SK-N-SH (cell line): ENCODE measurements around the gene ZBTB7B. TPM values are rescaled to one million over a fixed set of nuclear protein-coding genes. Genes with fewer than 3 reads are reported as not detected.

Experiments used
- CTCF ChIA-PET: fragments of 300-600, 350-600 bp; formaldehyde crosslinking; extraction: SDS; loops from one replicate; lab custom pipeline; 2021; lab: Yijun Ruan, JAX
- POLR2A ChIA-PET: fragments of 350-600 bp; sonication (Branson Sonifier 250); formaldehyde crosslinking; extraction: SDS; loops from one replicate; lab custom pipeline; 2020; ENCODE audit warnings: antibody characterized with exemption, inconsistent platforms; lab: Yijun Ruan, JAX
- DNase-seq: peaks from one replicate; pipeline ENCODE4 v3.0.0; 2012
- H2AFZ ChIP-seq: fragments of 200-600 bp; sonication (generic); 2 replicates; pipeline ENCODE4 v1.8.1; 2016; ENCODE audit warnings: antibody characterized with exemption, mild to moderate bottlenecking, low read depth
- H3F3A ChIP-seq: fragments of 200-600 bp; sonication (generic); replicated peaks from 2 replicates; pipeline ENCODE3; 2016; ENCODE audit warnings: antibody characterized with exemption, mild to moderate bottlenecking; ENCODE audit not compliant: insufficient read depth
- H3K27ac ChIP-seq, 2 experiments: fragments of 200-500 bp in 1 of 2; fragments of 200-600 bp in 1 of 2; sonication (Bioruptor generic) in 1 of 2; sonication (generic), shearing (Covaris generic) in 1 of 2; 2 replicates each; pipeline versions ENCODE4 v1.5.1 to v1.6.1; 2014 to 2016; ENCODE audit warnings: low read depth in 2 of 2, inconsistent platforms in 1 of 2, low read length in 1 of 2, mild to moderate bottlenecking in 1 of 2, mixed read lengths in 1 of 2
- H3K27me3 ChIP-seq: fragments of 200-600 bp; sonication (generic), shearing (Covaris generic); 2 replicates; pipeline ENCODE4 v1.6.1; 2016; ENCODE audit warnings: mixed run types; ENCODE audit not compliant: insufficient read depth
- H3K36me3 ChIP-seq, 2 experiments: fragments of 200-500 bp in 1 of 2; fragments of 200-600 bp in 1 of 2; sonication (Bioruptor generic) in 1 of 2; sonication (generic) in 1 of 2; replicated peaks in 1 of 2; 2 replicates each; pipeline versions ENCODE3 to v1.5.1; 2014 to 2016; ENCODE audit warnings: low read length in 1 of 2, mild to moderate bottlenecking in 1 of 2; ENCODE audit not compliant: insufficient read depth in 2 of 2, control insufficient read depth in 1 of 2
- H3K4me1 ChIP-seq, 2 experiments: fragments of 200-500 bp in 1 of 2; fragments of 200-600 bp in 1 of 2; sonication (Bioruptor generic) in 1 of 2; sonication (generic), shearing (Covaris generic) in 1 of 2; 2 replicates each; pipeline versions ENCODE4 v1.5.1 to v1.6.1; 2014 to 2016; ENCODE audit warnings: low read depth in 1 of 2, low read length in 1 of 2, mixed run types in 1 of 2; ENCODE audit not compliant: insufficient read depth in 2 of 2, control insufficient read depth in 1 of 2
- H3K4me2 ChIP-seq: fragments of 200-600 bp; sonication (generic), shearing (Covaris generic); 2 replicates; pipeline ENCODE4 v1.6.1; 2017; ENCODE audit warnings: mixed run types
- H3K4me3 ChIP-seq, 2 experiments: fragments of 200-500 bp in 1 of 2; fragments of 200-600 bp in 1 of 2; sonication (Bioruptor generic) in 1 of 2; sonication (generic), shearing (Covaris generic) in 1 of 2; 2 replicates each; pipeline versions ENCODE4 v1.5.1 to v1.8.1; 2014 to 2016; ENCODE audit warnings: low read depth in 2 of 2, inconsistent platforms in 1 of 2, low read length in 1 of 2, mild to moderate bottlenecking in 1 of 2, mixed read lengths in 1 of 2, moderate library complexity in 1 of 2
- H3K79me2 ChIP-seq: fragments of 200-600 bp; sonication (generic); 2 replicates; pipeline ENCODE4 v1.8.1; 2017; ENCODE audit warnings: mild to moderate bottlenecking; ENCODE audit not compliant: insufficient read depth
- H3K9ac ChIP-seq: fragments of 200-600 bp; sonication (generic); 2 replicates; pipeline ENCODE4 v1.6.1; 2017; ENCODE audit warnings: mixed run types
- H3K9me2 ChIP-seq: fragments of 200-600 bp; sonication (generic); 2 replicates; pipeline ENCODE4 v1.6.1; 2017; ENCODE audit warnings: mixed run types
- H3K9me3 ChIP-seq: fragments of 200-600 bp; sonication (generic); 2 replicates; pipeline ENCODE4 v1.6.1; 2017; ENCODE audit warnings: mixed run types, mild to moderate bottlenecking, moderate library complexity
- H4K20me1 ChIP-seq: fragments of 200-600 bp; sonication (generic); 2 replicates; pipeline ENCODE4 v1.6.1; 2017; ENCODE audit warnings: mild to moderate bottlenecking, mixed run types; ENCODE audit not compliant: insufficient read depth
- CTCF ChIP-seq: fragments of 200-600 bp; sonication (generic); IDR thresholded peaks from 2 replicates; pipeline ENCODE4 v1.6.1; 2017; ENCODE audit warnings: antibody characterized with exemption, mild to moderate bottlenecking, moderate library complexity
- EP300 ChIP-seq, 2 experiments: IDR thresholded peaks; 2 replicates each; pipeline versions ENCODE4 v1.4.0 to v1.6.1; 2012; ENCODE audit warnings: borderline replicate concordance in 1 of 2, low read depth in 1 of 2, low read length in 1 of 2
- EZH2phosphoT487 ChIP-seq: fragments of 200-600 bp; sonication (generic); IDR thresholded peaks from 2 replicates; pipeline ENCODE4 v1.6.1; 2017; ENCODE audit warnings: low read depth, mixed run types, mild to moderate bottlenecking, antibody characterized with exemption, moderate library complexity, borderline replicate concordance
- FOXM1 ChIP-seq: IDR thresholded peaks from 2 replicates; pipeline ENCODE4 v1.4.0; 2012; ENCODE audit warnings: low read depth, mild to moderate bottlenecking
- MXI1 ChIP-seq: IDR thresholded peaks from 2 replicates; pipeline ENCODE4 v1.6.1; 2012; ENCODE audit warnings: mild to moderate bottlenecking, low read depth, low read length, improper control_type of control experiment
- NFIC ChIP-seq: IDR thresholded peaks from 2 replicates; pipeline ENCODE4 v1.4.0; 2012; ENCODE audit warnings: borderline replicate concordance
- NRF1 ChIP-seq: IDR thresholded peaks from 2 replicates; pipeline ENCODE4 v1.6.1; 2012; ENCODE audit warnings: low read depth, mild to moderate bottlenecking, low read length
- PBX3 ChIP-seq: IDR thresholded peaks from 2 replicates; pipeline ENCODE4; 2012
- RAD21 ChIP-seq: IDR thresholded peaks from 2 replicates; pipeline ENCODE4 v1.6.1; 2012; ENCODE audit warnings: mild to moderate bottlenecking, low read length
- REST ChIP-seq: IDR thresholded peaks from 2 replicates; pipeline ENCODE4 v1.6.1; 2012; ENCODE audit warnings: mild to moderate bottlenecking, low read depth, low read length, moderate library complexity
- SMC3 ChIP-seq: IDR thresholded peaks from 2 replicates; pipeline ENCODE4 v1.6.1; 2012; ENCODE audit warnings: low read depth, low read length, improper control_type of control experiment
- YY1 ChIP-seq: IDR thresholded peaks from 2 replicates; pipeline ENCODE4 v1.4.0; 2012; ENCODE audit warnings: low read depth, mild to moderate bottlenecking
- WGBS: methylation state at CpG from one replicate; pipeline ENCODE4 v1.1.6; 2017; ENCODE audit warnings: low lambda C conversion rate; 5-methylcytosine and 5-hydroxymethylcytosine counted together
- polyA plus RNA-seq, 3 experiments: library from polyadenylated mRNA; depleted of rRNA; stranded (reverse); fragments of >200 nt; gene quantifications; 2 replicates each; pipeline ENCODE4 v1.2.3, GENCODE V29; 2012
- TF ChIP-seq, protein P1 (sequence below): IDR thresholded peaks from 2 replicates; pipeline ENCODE4 v1.4.0; 2012; ENCODE audit warnings: low read depth, borderline replicate concordance
- TF ChIP-seq, protein P2 (sequence below): IDR thresholded peaks from 2 replicates; pipeline ENCODE4 v1.4.0; 2012; ENCODE audit warnings: low read depth

Gene ZBTB7B
- polyA plus RNA-seq, 1 of the 3 experiments (the other 2 are of a cell fraction): 15.7 TPM

DNA sequence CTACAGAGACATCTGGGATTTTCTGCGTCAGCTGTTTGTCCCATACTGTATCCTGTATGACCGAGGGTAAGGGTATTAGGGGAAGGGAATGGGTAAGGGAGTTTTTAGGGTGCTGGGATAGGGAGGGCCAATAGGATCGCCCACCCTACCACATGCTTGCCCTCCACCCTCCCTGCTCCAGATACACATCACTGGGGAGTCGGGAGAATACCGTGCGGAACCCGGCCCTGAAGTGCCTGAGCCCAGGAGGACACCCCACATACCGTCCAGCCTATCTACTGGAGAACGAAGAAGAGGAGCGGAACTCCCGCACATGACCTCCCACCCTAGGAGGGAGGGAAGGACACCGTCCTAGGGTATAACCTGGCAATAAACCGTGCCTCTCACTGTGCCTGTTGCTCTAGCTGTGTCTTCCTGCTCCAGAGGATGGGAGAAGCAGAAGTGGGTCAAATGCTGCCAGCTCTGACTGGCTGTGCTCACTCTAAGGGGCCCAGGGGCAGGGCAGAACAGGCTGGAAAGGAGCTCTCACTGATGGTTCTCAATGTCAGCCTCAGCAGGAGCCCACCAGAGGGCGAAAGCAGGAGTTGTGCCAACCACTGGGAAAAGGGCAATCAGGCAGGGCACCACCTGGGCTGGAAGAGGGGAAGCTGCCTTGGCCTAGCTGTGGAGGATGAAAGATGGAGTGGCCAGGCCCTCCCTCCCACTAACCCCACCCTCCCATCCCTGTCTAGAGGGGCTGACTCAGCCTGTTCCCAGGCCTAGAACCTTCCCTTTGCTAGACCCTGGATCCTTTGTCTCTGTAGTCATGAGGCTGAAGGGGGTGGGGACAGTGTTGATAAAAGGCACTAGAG is 9.7 kb upstream of the ZBTB7B start:
- no peak overlapping the region for H3K9ac ChIP-seq
- POLR2A ChIA-PET: interaction anchor here (0.6 to 3.9 kb wide), 10 partner anchors 10 to 512 kb away, joined by 3 to 22 read pairs (median 4); partner anchors contain the start of genes ADAM15, CKS1B, FLAD1 and PBXIP1
- peaks cover 8% of the 10 kb centered on the region; the same call in 1 of the 2 replicates for H3K79me2 ChIP-seq
- DNase-seq: no peak
- H3K36me3 ChIP-seq: peaks cover 17 to 27% of the 10 kb centered on the region in 2 experiments
- H3K27me3 ChIP-seq: no peaks in the 10 kb centered on the region
- 92% methylated on average over 13 of the region's 14 CpGs for WGBS
- no peak for TF ChIP-seq EZH2phosphoT487
- TF ChIP-seq, protein P1, sequence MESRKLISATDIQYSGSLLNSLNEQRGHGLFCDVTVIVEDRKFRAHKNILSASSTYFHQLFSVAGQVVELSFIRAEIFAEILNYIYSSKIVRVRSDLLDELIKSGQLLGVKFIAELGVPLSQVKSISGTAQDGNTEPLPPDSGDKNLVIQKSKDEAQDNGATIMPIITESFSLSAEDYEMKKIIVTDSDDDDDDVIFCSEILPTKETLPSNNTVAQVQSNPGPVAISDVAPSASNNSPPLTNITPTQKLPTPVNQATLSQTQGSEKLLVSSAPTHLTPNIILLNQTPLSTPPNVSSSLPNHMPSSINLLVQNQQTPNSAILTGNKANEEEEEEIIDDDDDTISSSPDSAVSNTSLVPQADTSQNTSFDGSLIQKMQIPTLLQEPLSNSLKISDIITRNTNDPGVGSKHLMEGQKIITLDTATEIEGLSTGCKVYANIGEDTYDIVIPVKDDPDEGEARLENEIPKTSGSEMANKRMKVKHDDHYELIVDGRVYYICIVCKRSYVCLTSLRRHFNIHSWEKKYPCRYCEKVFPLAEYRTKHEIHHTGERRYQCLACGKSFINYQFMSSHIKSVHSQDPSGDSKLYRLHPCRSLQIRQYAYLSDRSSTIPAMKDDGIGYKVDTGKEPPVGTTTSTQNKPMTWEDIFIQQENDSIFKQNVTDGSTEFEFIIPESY: no peak
- peak; percentile 21; the same call in 1 of the 2 replicates for TF ChIP-seq SMC3
- peak; percentile 30 for TF ChIP-seq CTCF
- TF ChIP-seq, protein P2, sequence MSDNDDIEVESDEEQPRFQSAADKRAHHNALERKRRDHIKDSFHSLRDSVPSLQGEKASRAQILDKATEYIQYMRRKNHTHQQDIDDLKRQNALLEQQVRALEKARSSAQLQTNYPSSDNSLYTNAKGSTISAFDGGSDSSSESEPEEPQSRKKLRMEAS: no peak
- TF ChIP-seq RAD21: peak; percentile 31
- TF ChIP-seq NRF1: no peak
- H3K4me1 ChIP-seq: peaks cover 3 to 29% of the 10 kb centered on the region in 2 experiments; a peak in 3 of 4 replicates
- H2AFZ ChIP-seq: no peak overlapping the region
- H3F3A ChIP-seq: peaks cover 4% of the 10 kb centered on the region
- CTCF ChIA-PET: interaction anchor here (1.1 to 14.0 kb wide), 13 partner anchors 11 to 485 kb away, joined by 3 to 640 read pairs (median 4); partner anchors contain the start of genes ADAM15, CKS1B, FLAD1 and PBXIP1
- H3K9me2 ChIP-seq: no peaks in the 10 kb centered on the region
- H3K4me3 ChIP-seq: no peak overlapping the region
- H3K9me3 ChIP-seq: no peaks in the 10 kb centered on the region
- no peak overlapping the region for H3K4me2 ChIP-seq
- H4K20me1 ChIP-seq: no peaks in the 10 kb centered on the region
- peak overlapping the region; percentile 14 to 43; a peak in 2 of 4 replicates for H3K27ac ChIP-seq

DNA sequence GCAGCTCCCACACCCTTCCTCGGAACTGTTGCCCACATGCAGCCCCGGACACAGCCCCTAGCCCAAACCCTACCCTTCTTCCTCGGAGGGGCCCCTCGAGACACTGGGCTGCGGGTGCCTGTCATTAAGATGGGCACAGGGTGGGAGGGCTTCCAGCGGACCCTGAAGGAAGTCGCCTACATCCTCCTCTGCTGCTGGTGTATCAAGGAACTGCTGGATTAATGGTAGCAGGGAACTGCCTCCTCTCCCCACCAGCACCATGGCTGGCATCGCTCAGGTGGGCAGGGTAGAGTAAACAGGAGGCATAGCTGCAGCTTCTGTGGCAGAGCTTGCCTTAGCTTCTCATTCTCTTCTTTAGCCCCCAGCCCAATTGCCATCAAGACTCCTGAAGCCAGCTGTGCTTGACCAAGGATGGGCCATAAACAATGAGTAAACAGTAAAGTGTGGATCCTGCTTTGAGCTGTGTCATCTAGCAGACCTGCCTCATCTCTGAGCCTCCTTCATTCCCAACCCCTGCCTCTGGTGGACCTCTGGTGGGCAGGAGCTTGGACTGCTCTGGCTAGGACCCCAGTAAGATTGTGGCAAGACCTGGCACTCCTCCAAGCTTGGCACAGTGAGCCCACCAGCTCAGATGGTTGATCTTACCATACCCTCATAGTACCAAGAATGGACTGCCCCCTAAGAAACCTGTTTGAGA is 8.9 kb upstream of the ZBTB7B start, which contains the start of gene LENEP:
Gene LENEP, plus strand, starts transcription at position 15 of the 697 bp plus-strand sequence. Its CDS starts 22 bp downstream, at position 37.
- Histone ChIP-seq H3K36me3 (peaks cover 16 to 19% of the 10 kb centered on the region in 2 experiments), H3K4me2 (no peak within 1 kb of the TSS), H3K9ac (no peak within 1 kb of the TSS), H3K27ac (peak within 1 kb of the TSS; percentile 14 to 43; a peak in 2 of 4 replicates), H3K4me1 (peaks cover 3 to 23% of the 10 kb centered on the region in 2 experiments), H3K27me3 (no peaks in the 10 kb centered on the region), H4K20me1 (no peaks in the 10 kb centered on the region), H3K4me3 (no peak within 1 kb of the TSS), H3K9me3 (no peaks in the 10 kb centered on the region), H3F3A (peaks cover 4% of the 10 kb centered on the region), H3K9me2 (no peaks in the 10 kb centered on the region), H3K79me2 (peaks cover 5% of the 10 kb centered on the region; the same call in 1 of the 2 replicates), H2AFZ (no peak within 1 kb of the TSS)
- ChIA-PET POLR2A (interaction anchor here (0.7 to 3.9 kb wide), 10 partner anchors 10 to 513 kb away, joined by 3 to 22 read pairs (median 4); partner anchors contain the start of genes ADAM15, CKS1B, FLAD1 and PBXIP1), CTCF (interaction anchor here (0.8 to 14.0 kb wide), 15 partner anchors 10 to 179 kb away, joined by 3 to 640 read pairs (median 4); partner anchors contain the start of genes ADAM15, CKS1B, FLAD1 and KRTCAP2)
- peak; percentile 9 for DNase-seq
- 67% methylated on average over 3 of the region's 8 CpGs for WGBS
- no peak for TF ChIP-seq MXI1
- TF ChIP-seq PBX3: no peak
- TF ChIP-seq YY1: no peak
- TF ChIP-seq FOXM1: no peak
- no peak for TF ChIP-seq EZH2phosphoT487
- TF ChIP-seq NFIC: no peak
- TF ChIP-seq EP300 (IDR thresholded peaks at IDR 0.05; ENCODE audit: borderline replicate concordance in 1 of 2, low read depth in 1 of 2, low read length in 1 of 2): no peak
- TF ChIP-seq NRF1: no peak
- TF ChIP-seq REST: no peak
